Astrocyte (in vitro differentiated cells and primary cell): ENCODE measurements around the gene LYST.

Experiments used
- EZH2 ChIP-seq: IDR thresholded peaks from 2 replicates; pipeline ENCODE4 v1.6.1; 2012; ENCODE audit warnings: mild to moderate bottlenecking, low read length, inconsistent platforms; ENCODE audit not compliant: insufficient read depth
- TF ChIP-seq, protein P1 (sequence below): IDR thresholded peaks from 2 replicates; pipeline ENCODE4 v1.5.1; 2011; ENCODE audit warnings: low read depth, mild to moderate bottlenecking, inconsistent platforms, low read length, moderate library complexity; ENCODE audit not compliant: insufficient read depth

DNA sequence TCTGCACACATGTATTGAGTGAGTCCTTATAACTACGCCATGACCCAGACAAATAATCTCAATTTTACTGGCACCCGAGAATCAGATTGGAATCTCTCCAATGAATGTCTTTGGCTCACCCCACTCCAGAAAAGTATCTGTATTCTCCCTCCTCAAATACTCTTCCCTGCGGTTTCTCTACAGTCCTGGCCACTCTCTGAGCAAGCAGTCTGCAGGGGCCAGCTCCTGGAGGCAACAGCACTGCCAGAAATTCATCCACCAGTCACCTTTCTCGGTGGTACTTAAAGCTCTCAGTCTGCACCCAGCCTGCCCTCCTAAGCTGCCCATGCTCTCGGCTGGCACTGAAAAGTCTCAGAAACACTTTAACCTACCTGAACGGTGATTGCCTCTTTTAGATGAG is 16.1 kb upstream of the LYST start:
- TF ChIP-seq, protein P1, sequence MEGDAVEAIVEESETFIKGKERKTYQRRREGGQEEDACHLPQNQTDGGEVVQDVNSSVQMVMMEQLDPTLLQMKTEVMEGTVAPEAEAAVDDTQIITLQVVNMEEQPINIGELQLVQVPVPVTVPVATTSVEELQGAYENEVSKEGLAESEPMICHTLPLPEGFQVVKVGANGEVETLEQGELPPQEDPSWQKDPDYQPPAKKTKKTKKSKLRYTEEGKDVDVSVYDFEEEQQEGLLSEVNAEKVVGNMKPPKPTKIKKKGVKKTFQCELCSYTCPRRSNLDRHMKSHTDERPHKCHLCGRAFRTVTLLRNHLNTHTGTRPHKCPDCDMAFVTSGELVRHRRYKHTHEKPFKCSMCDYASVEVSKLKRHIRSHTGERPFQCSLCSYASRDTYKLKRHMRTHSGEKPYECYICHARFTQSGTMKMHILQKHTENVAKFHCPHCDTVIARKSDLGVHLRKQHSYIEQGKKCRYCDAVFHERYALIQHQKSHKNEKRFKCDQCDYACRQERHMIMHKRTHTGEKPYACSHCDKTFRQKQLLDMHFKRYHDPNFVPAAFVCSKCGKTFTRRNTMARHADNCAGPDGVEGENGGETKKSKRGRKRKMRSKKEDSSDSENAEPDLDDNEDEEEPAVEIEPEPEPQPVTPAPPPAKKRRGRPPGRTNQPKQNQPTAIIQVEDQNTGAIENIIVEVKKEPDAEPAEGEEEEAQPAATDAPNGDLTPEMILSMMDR: no peak
- no peak for TF ChIP-seq EZH2
